ENCODE results near the gene GAS1.

Gene GAS1

GRCh38 chr9:86939891-86940290, 7.4 kb downstream of the GAS1 start:
- H3K4me3 ChIP-seq (ENCODE audit: low read length) = no peak overlapping the region
- DNase-seq (ENCODE audit: low read depth, low spot score) = no peak

GRCh38 chr9:86939321-86939720, 8.0 kb downstream of the GAS1 start:
- H3K4me3 ChIP-seq (ENCODE audit: low read length) = no peak overlapping the region
- no peak for DNase-seq (ENCODE audit: low read depth, low spot score)

GRCh38 chr9:86938780-86939179, 8.5 kb downstream of the GAS1 start:
- H3K4me3 ChIP-seq (ENCODE audit: low read length) = no peak overlapping the region
- no peak for DNase-seq (ENCODE audit: low read depth, low spot score)

- no peak overlapping the region for H3K4me3 ChIP-seq (ENCODE audit: low read length)
- no peak for DNase-seq (ENCODE audit: low read depth, low spot score)
These were observed 21.2 kb downstream of the GAS1 start for GRCh38 chr9:86926145-86926544.

- no peak overlapping the region for H3K4me3 ChIP-seq (ENCODE audit: low read length)
- no peak for DNase-seq (ENCODE audit: low read depth, low spot score)
These were observed 21.6 kb downstream of the GAS1 start for GRCh38 chr9:86925686-86926085.

- H3K4me3 ChIP-seq (ENCODE audit: low read length) = no peak overlapping the region
- DNase-seq (ENCODE audit: low read depth, low spot score) = no peak
These were observed 23.1 kb downstream of the GAS1 start for GRCh38 chr9:86924206-86924605.

GRCh38 chr9:86921151-86921923, 26.0 kb downstream of the GAS1 start:
- no peak for DNase-seq (ENCODE audit: low read depth, low spot score)
- no peak overlapping the region for H3K4me3 ChIP-seq (ENCODE audit: low read length)

- no peak overlapping the region for H3K4me3 ChIP-seq (ENCODE audit: low read length)
- DNase-seq (ENCODE audit: low read depth, low spot score) = no peak
These were observed 28.8 kb downstream of the GAS1 start for GRCh38 chr9:86918556-86918955.

- no peak for DNase-seq (ENCODE audit: low read depth, low spot score)
These were observed 35.1 kb downstream of the GAS1 start for GRCh38 chr9:86912210-86912609.

GRCh38 chr9:86909388-86909787, 37.9 kb downstream of the GAS1 start:
- no peak overlapping the region for H3K4me3 ChIP-seq (ENCODE audit: low read length)
- no peak for DNase-seq (ENCODE audit: low read depth, low spot score)

More at GRCh38 chr9:86912210-86912609, 35.1 kb downstream of the GAS1 start:
- no peak overlapping the region for H3K4me3 ChIP-seq (ENCODE audit: low read length)

GRCh38 chr9:86908261-86908660, 39.0 kb downstream of the GAS1 start:
- no peak overlapping the region for H3K4me3 ChIP-seq (ENCODE audit: low read length)
- no peak for DNase-seq (ENCODE audit: low read depth, low spot score)

GRCh38 chr9:86907346-86907745, 40.0 kb downstream of the GAS1 start:
- no peak overlapping the region for H3K4me3 ChIP-seq (ENCODE audit: low read length)
- DNase-seq (ENCODE audit: low read depth, low spot score) = no peak

- no peak overlapping the region for H3K4me3 ChIP-seq (ENCODE audit: low read length)
- no peak for DNase-seq (ENCODE audit: low read depth, low spot score)
These were observed 43.6 kb downstream of the GAS1 start for GRCh38 chr9:86903734-86904085.

GRCh38 chr9:86902991-86903733, 44.1 kb downstream of the GAS1 start:
- H3K4me3 ChIP-seq (ENCODE audit: low read length) = no peak overlapping the region
- no peak for DNase-seq (ENCODE audit: low read depth, low spot score)

- H3K4me3 ChIP-seq (ENCODE audit: low read length) = no peak overlapping the region
- DNase-seq (ENCODE audit: low read depth, low spot score) = no peak
These were observed 44.7 kb downstream of the GAS1 start for GRCh38 chr9:86902586-86902985.

- H3K4me3 ChIP-seq (ENCODE audit: low read length) = no peak overlapping the region
- no peak for DNase-seq (ENCODE audit: low read depth, low spot score)
These were observed 45.1 kb downstream of the GAS1 start for GRCh38 chr9:86902176-86902575.

- no peak for DNase-seq (ENCODE audit: low read depth, low spot score)
- H3K4me3 ChIP-seq (ENCODE audit: low read length) = no peak overlapping the region
These were observed 45.8 kb downstream of the GAS1 start for GRCh38 chr9:86901511-86901910.

Measured in Jurkat, Clone E6-1 (cell line).